ENCODE data around the gene ATF6.
A peak's percentile ranks its signal among the peaks of the same experiment; 100 is the strongest.

ATF6 gene

DNA sequence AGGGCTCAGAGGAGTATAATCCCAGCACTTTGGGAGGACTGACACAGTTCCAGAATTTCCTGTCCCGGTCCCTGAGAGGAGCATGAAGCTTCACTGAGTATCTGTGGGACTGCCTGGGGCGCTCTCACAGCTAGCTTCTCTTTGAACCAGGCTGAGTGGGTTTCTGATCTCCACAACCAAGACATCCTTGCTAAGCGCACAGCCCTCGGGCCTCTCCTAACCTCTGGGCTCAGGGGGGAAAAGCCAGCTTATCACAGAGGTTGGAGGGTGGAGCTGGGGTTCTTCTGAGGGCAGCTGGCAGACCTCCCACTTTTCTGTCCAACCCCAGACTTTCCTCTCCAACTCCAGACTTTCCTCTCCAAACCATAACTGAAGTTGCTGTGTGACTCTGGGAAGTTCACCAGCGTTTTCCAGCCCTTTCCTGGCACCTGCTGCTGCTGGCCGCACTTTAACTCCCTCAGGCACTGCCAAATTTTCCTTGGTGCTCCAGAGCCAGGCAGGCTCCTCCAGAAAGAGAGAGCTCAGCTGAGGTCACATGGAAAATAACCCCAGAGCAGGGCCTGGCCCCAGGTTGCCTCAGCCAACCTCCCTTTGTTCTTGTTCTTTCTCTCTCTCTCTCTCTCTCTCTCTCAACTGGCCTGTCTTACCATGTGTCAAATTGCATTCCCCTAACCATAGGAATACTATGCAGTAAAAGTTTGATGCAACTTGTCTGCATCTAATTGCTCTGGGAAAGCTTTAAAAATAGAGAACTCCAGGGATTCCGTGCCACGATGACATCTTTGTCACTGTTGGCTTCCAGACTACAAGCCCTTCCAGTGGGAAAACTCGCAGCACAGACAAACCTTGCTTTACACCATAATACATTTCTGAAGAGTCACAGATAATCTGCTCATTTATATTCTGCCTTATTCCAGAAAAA lies 208.1 kb downstream of the ATF6 start:
- no peak for DNase-seq

DNA sequence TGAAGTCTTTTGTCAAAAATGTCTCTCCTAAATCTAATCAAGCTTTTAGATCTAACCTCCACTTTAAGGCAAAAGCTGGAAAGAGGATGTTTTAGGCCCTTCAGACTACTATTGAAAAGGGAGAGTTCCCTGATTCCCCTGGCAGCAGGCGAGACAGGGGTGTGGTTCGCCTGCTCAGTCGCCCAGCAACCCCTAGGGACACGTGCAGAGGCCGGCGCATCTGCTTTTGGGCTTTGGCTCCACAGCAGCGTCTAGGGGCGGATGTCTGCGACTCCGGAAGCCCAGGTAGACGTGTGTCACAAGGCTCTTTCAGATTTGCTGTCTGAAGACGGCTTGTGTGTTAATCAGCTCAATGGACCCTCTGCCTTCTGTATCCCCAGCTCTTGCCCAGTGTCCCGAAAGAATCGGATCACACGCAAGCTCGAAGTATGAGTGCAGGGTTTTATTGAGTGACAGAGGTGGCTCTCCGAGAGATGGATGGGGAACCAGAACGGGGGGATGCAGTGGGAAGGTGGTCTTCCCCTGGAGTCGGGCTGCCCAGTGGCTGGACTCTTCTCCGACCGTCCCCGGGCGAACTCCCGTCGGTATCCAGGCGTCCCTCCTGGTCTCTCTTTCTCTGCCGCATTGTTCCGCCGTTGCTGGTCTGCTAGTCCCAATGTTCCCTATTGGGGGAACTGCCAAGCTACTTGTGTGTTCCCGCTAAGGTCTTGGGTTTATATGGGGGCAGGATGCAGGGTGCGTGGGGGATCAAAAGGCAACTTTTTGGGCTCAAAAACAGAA lies 212.1 kb downstream of the ATF6 start:
- no peak for DNase-seq

DNA sequence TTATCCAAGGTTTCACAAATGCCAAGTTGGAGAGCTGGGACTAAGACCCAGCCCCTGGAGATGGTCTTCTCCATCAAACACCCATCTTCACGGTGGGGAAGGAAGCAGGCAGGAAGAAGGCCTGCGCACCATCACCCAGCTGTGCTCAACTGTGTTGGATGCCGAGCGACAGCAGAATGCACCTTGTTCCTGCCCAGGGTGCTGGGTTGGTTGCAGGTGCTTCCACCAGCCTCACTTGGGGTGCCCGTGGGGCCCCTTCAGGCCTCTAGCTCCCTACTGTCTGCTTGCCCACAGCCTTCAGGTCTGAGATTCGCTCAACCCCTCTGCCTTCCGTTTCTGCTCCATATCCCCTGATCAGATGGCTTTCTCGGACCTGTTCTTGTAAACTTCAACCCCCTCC lies 215.0 kb downstream of the ATF6 start:
- no peak for DNase-seq

DNA sequence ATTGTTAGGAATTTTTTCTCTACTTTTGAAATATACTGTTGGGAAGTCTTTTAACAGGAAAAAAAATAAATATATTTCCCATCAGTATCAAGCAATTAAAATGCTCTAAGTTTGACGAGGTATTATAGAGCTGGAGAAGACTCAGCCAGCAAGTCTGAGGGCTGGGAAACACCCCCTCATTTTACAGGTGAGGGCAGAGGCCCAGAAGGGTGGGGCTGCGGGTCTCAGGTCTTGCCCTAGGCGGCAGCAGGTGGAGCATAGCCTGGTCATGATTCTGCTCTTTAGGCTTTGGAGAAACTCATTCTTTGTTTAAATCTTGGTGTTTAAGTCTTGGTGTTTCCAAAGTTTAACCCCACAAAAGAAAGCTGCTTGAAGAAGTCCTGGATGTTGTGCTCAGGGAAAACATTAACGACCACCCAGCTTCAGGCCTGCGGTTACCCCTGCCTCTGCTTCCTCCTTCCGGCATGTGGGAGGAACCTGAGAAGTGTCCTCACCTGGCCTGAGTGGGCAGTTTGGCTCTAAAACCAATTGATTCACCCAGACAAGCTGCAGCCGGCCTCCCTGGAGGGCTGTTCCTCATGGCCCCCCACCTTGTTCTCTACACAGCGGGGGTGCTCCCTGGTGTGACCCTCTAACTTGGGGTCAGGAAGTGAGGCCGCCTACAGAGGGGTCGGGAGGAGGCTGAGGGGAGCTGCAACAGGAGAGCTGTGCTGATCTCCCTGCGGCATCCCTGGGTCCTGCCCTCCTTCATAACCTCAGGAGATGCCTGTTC lies 215.8 kb downstream of the ATF6 start:
- DNase-seq = no peak

DNA sequence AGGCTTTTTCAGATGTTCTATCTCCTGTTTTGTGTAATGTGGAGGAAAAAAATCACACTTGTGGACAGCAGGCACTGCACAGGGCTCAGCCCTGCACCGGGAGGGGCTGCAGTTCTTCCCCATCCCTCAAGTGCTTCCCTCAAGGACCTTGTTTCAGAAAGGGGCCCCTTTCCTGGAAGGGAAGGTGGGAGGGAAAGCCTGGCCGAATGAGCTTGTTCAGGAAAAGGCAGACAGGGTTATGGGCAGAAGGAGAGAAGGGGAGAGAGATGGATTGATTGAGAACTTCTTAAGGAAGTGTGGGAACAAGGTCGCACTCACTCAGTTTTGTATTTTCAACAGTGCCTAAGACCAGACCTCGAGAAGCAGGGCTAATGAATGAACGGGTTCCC lies 216.4 kb downstream of the ATF6 start:
- DNase-seq = no peak

- DNase-seq = no peak
Measured at GRCh38 chr1:161982917-161983316, 216.8 kb downstream of the ATF6 start.

DNA sequence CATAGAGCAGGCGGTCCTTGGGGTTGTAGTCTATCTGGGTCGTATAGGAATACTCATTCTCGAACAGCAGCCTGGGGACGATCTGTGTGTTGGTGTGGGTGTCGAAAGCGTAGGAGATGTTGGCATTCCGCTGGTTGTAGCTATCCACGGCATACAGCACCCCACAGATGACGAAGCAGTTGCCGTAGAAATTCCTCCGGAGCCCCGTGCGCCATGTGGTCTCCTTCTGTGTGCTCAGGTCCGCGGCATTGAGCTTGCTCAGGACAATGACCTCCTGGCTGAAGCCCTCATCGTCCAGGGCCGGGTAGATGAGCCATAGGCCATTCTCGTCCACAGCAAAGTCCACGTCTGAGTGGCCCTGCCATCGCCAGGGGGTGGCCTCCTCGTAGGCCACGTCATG lies 217.6 kb downstream of the ATF6 start:
- DNase-seq = no peak

DNA sequence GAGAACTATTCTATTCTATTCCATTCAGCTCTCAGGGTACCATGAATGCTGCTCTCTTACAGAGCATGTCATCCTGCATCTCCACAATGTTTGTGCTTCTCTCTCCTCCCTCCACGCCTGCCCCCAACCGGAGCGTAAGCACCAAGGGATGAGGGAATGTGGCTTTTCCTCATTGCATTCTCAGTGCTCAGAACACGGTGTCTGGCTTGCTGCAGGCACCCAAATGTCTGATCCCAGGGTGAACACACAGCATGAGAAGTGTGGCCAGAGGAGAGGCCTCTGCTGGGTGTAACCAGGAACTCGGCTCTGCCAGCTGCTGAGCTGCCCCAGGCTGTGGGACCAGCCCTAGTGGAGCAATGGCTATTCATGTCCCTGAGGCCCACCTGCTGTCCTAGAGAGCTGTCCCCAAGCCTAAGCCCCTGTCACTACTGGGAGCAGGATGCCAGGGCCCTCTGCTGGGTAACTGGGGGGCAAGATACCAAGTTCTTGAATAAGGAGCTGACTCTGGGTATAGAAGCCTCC lies 219.2 kb downstream of the ATF6 start:
- no peak for DNase-seq

- no peak for DNase-seq
Measured at GRCh38 chr1:161986328-161986727, 220.2 kb downstream of the ATF6 start.

DNA sequence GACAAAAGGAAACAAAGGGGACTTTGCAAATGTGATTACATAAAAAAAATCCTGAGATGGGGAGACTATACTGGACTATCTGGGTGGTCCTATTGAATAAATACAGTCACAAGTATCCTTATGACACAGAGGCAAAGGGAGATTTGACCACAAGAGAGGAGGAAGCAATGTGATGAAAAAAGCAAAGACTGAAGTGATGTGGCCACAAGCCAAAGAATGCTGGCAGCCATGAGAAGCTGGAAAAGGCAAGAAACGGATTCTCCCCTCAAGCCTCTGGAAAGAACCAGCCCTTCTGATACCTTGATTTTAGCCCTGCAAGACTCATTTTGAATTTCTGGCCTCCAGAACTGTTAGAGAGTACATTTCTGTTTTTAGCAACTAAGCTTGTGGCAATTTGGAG lies 221.2 kb downstream of the ATF6 start:
- DNase-seq = no peak

- DNase-seq = no peak
Measured at GRCh38 chr1:161987872-161988271, 221.8 kb downstream of the ATF6 start.

DNA sequence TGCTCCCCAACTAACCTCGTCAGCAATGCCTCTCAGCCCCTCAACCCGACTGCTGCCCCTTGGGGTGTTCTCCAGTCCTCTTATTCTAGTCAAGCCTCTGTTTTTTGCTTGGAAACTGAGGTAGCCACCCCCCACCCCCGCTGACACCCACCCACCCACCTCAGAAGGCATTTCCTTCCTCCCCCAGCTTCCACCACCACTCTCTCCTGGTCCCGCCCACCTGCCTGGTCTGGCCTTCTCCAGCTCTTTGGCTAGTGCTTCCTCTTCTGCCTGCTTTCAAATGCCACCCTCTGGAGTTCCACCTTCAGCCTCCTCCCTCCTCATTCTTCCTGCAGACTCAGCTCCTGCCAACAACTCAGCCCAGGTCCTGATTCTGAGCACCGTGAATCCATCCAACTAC lies 222.3 kb downstream of the ATF6 start:
- peak; percentile 40 to 72 (median 66) for DNase-seq

- DNase-seq = peak in 1 of 4 experiments; percentile 10
Measured at GRCh38 chr1:161989108-161989507, 223.0 kb downstream of the ATF6 start.

- DNase-seq = peak; percentile 57 to 88 (median 74)
Measured at GRCh38 chr1:161989786-161990185, 223.7 kb downstream of the ATF6 start.

GRCh38 chr1:161993576-161993975 lies 227.5 kb downstream of the ATF6 start:
- no peak for DNase-seq

DNA sequence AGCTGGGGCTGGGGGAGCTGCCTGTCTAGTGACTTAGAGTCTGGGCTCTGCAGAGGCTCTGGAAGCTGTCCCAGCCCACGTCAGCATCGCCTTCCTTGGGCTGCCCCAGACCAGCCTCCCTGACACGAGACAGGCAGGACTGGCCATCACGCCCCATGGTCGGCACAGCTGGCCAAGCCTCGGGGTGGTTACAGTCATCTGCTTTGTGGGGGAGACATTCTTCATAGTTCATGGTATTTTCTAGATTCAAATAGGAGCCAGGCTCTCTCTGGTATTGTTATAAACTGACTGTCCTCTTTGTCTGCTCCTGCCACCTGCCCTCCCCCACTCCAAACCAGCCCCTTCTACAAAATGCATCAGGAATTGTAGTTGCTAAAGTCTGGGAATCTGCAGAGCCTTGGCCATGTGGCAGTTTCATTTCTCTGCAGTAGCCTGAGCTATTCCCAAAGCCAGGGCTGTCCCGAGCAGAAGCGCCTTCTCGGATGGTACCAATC lies 228.1 kb downstream of the ATF6 start:
- DNase-seq = no peak

DNA sequence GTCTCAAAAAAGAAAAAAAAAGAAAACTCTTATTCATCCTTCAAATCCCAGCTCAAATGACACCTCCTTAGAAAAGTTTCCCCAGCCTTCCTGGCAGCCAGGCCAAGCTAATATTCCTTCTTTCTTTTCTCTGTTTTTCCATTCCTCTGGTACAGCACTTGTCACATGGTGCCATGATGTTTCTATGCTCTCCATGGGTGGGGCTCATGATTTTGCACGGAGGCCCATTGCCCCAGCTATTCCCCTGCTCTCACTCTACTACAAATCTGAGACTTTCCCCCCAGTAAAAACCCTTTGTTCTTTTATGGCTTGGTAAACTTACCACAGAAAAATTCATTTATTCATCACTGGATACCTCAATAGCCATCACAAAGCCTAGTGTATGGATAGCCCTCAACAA lies 231.0 kb downstream of the ATF6 start:
- no peak for DNase-seq

GRCh38 chr1:161998811-161999210 lies 232.7 kb downstream of the ATF6 start:
- no peak for DNase-seq

- peak; percentile 55 to 72 (median 70) for DNase-seq
Measured at GRCh38 chr1:161999301-162000052, 233.4 kb downstream of the ATF6 start.

DNA sequence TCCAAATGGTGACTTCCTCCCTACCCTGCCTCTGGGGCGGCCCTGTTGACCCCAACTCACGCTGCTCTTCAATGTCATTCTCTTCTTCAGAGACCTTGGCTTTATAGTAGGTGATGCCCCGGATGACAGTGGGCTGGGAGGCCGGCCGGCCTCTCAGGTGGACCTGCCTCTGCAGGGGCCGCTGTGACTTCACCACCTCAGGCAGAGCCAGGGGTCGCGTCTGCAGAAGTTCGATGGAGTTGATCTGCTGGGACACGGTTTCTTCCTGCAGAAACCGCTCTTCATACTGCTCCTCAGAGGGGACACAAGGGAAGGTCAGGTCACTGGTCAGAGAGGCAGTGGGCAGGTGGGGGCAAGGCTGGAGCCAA lies 233.9 kb downstream of the ATF6 start:
- DNase-seq = no peak

DNA sequence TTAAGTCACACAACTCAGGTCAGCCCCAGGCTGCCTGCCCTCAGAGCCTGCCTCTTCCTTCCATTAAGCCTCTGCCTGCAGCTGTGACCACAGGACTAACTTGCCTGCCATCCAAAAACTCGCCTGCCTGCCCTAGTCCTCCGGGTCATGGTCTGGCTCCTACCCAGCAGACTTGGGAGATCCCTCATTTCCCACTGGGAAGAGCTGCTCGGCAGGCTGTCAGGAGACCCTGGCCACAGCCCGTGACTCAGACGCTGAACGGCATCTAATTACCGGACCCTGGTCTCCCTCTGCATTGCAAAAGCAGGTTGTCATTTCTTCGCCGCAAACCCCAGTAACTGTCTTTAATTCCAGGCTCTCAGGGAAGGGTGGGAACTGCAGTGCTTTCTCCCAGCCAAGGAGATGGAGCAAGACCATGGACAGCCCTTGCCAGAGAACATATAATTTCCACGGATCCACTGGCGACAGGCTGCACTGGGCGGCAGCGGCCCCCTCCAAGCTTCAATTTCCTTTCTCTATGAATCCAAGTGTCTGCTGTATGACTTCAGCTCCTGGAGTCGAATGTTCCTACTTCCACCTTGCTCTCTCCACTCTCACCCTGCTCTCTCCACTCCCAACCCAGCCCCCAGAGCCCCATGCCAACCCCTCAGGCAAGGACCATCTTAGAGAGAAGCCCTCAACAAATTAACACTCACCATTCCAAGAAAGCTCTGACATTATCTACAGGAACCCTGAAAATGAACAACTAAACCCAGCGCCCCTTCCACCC lies 237.1 kb downstream of the ATF6 start:
- peak; percentile 55 to 68 (median 59) for DNase-seq

Data from suppressor macrophage (primary cell).